GM12878 (cell line): ENCODE measurements around the gene KHDC1. TPM values are rescaled to one million over a fixed set of nuclear protein-coding genes. Genes with fewer than 3 reads are reported as not detected.

ENCODE experiments used
- ATAC-seq: fragments of 200-7000 bp; cut with Tn5 transposase; 3 replicates; pipeline ENCODE4 v1.9.1; 2020; ENCODE audit warnings: mild to moderate bottlenecking, moderate library complexity
- BruUV-seq: library from RNA; stranded (reverse); fragments of 400-500 nt; replicated peaks from 2 replicates; lab custom pipeline; 2021; lab: Mats Ljungman, UMichigan
- CTCF ChIA-PET: fragments of 300-600 bp; sonication (Branson Sonifier 250); formaldehyde crosslinking; extraction: SDS; loops from one replicate; lab custom pipeline; 2021; ENCODE audit warnings: inconsistent platforms; lab: Yijun Ruan, JAX
- POLR2A ChIA-PET: fragments of 350-600 bp; formaldehyde crosslinking; extraction: SDS; loops from one replicate; lab custom pipeline; 2021; ENCODE audit warnings: inconsistent platforms; lab: Charles Lee
- RAD21 ChIA-PET: fragments of 300-600 bp; sonication (Branson Sonifier 250); formaldehyde crosslinking; loops from one replicate; lab custom pipeline; 2023; ENCODE audit warnings: antibody characterized with exemption; ENCODE audit not compliant: unreplicated experiment; lab: Charles Lee
- SMC1A ChIA-PET: fragments of 300-600 bp; sonication (Branson Sonifier 250); formaldehyde crosslinking; loops from one replicate; lab custom pipeline; 2023; ENCODE audit not compliant: unreplicated experiment, uncharacterized antibody; lab: Charles Lee
- DNase-seq: peaks from one replicate; pipeline ENCODE4 v3.0.0-alpha.2; 2011; ENCODE audit warnings: low read depth, low spot score
- FAIRE-seq: peaks from 3 replicates; lab custom pipeline; 2011; peaks lifted over from hg19 to GRCh38; lab: Jason Lieb, UNC
- H2AFZ ChIP-seq: 2 replicates; pipeline ENCODE4 v1.6.0; 2011; ENCODE audit warnings: low read depth, low read length, control low read depth; ENCODE audit not compliant: control insufficient read depth
- H3K27ac ChIP-seq: 2 replicates; pipeline ENCODE4 v1.5.1; 2011; ENCODE audit warnings: control low read depth; ENCODE audit not compliant: control insufficient read depth, insufficient read depth
- H3K27me3 ChIP-seq, 2 experiments: replicated peaks in 1 of 2; 2 replicates each; pipeline versions ENCODE4 v1.6.0 to v1.6.1; 2011; ENCODE audit warnings: low read length in 1 of 2; ENCODE audit not compliant: control insufficient read depth in 2 of 2, insufficient read depth in 2 of 2
- H3K36me3 ChIP-seq, 2 experiments: 2 replicates each; pipeline ENCODE4 v1.5.1; 2011; ENCODE audit warnings: low read length in 1 of 2; ENCODE audit not compliant: control insufficient read depth in 2 of 2, insufficient read depth in 2 of 2
- H3K4me1 ChIP-seq: 2 replicates; pipeline ENCODE4 v1.6.1; 2011; ENCODE audit warnings: mild to moderate bottlenecking, low read length, moderate library complexity, mixed read lengths; ENCODE audit not compliant: control insufficient read depth, insufficient read depth
- H3K4me2 ChIP-seq: 2 replicates; pipeline ENCODE4 v1.6.0; 2011; ENCODE audit warnings: control low read depth; ENCODE audit not compliant: control insufficient read depth, insufficient read depth
- H3K4me3 ChIP-seq: fragments of 200-600 bp; sonication (generic); 2 replicates; pipeline ENCODE4 v1.5.1; 2016
- H3K79me2 ChIP-seq: 2 replicates; pipeline ENCODE4 v1.6.0; 2011; ENCODE audit warnings: low read length; ENCODE audit not compliant: control insufficient read depth, insufficient read depth
- H3K9ac ChIP-seq: 2 replicates; pipeline ENCODE4 v1.8.0; 2011; ENCODE audit warnings: low read length, control low read depth, mixed read lengths; ENCODE audit not compliant: control insufficient read depth, insufficient read depth
- H3K9me3 ChIP-seq: replicated peaks from 3 replicates; pipeline ENCODE4 v1.5.1; 2011; ENCODE audit warnings: mild to moderate bottlenecking, low read length; ENCODE audit not compliant: control insufficient read depth, insufficient read depth
- H4K20me1 ChIP-seq: 2 replicates; pipeline ENCODE4 v1.6.0; 2011; ENCODE audit not compliant: control insufficient read depth, insufficient read depth
- BCL3 ChIP-seq: IDR thresholded peaks from 2 replicates; pipeline ENCODE4 v1.6.1; 2011; ENCODE audit warnings: borderline replicate concordance, low read depth, mild to moderate bottlenecking, moderate library complexity, low read length; ENCODE audit not compliant: insufficient read depth, poor library complexity, severe bottlenecking
- CBX3 ChIP-seq: fragments of 200-600 bp; sonication (generic); IDR thresholded peaks from 2 replicates; pipeline ENCODE4 v1.6.1; 2016; ENCODE audit warnings: low read depth, borderline replicate concordance
- CTCF ChIP-seq, 3 experiments: IDR thresholded peaks in 2 of 3; conservative IDR thresholded peaks in 1 of 3; 2 replicates each; pipeline ENCODE4 v1.5.1; 2011; ENCODE audit warnings: low read depth in 3 of 3, low read length in 3 of 3, mild to moderate bottlenecking in 3 of 3, control low read depth in 2 of 3, moderate library complexity in 2 of 3, inconsistent platforms in 1 of 3, mixed read lengths in 1 of 3; ENCODE audit not compliant: control insufficient read depth in 2 of 3, insufficient read depth in 1 of 3; ENCODE audit errors: extremely low read depth in 1 of 3
- E2F8 ChIP-seq: fragments of 450-650 bp; IDR thresholded peaks from 2 replicates; pipeline ENCODE4 v1.6.1; 2018; ENCODE audit warnings: mild to moderate bottlenecking, low read depth, moderate library complexity; ENCODE audit not compliant: partially characterized antibody
- PML ChIP-seq: IDR thresholded peaks from 2 replicates; pipeline ENCODE4 v1.6.1; 2012; ENCODE audit warnings: low read length, inconsistent platforms
- REST ChIP-seq: IDR thresholded peaks from 2 replicates; pipeline ENCODE4 v1.6.1; 2012; ENCODE audit warnings: mild to moderate bottlenecking, low read depth, low read length
- SREBF1 ChIP-seq: IDR thresholded peaks from 2 replicates; pipeline ENCODE4 v1.6.1; 2012; ENCODE audit warnings: mild to moderate bottlenecking, low read length
- WRNIP1 ChIP-seq: IDR thresholded peaks from 2 replicates; pipeline ENCODE4 v1.6.1; 2011; ENCODE audit warnings: low read depth, low read length, improper control_type of control experiment, borderline replicate concordance
- ZBED1 ChIP-seq: IDR thresholded peaks from 2 replicates; pipeline ENCODE4 v1.6.1; 2016; ENCODE audit warnings: borderline replicate concordance
- WGBS: methylation state at CpG from one replicate; pipeline ENCODE4 v1.1.6; 2016; ENCODE audit warnings: low lambda C conversion rate; ENCODE audit not compliant: insufficient replicate concordance, insufficient coverage; ENCODE audit errors: missing lambda C conversion rate; 5-methylcytosine and 5-hydroxymethylcytosine counted together
- in situ Hi-C: fragments of 300-500 bp; cut with MboI; formaldehyde crosslinking; loops from 9 replicates; pipeline ENCODE4 v1.14.3; 2018; ENCODE audit warnings: mixed read lengths
- intact Hi-C: fragments of 100-400 bp; cut with micrococcal nuclease; formaldehyde crosslinking; loops from one replicate; pipeline ENCODE4 v1.14.2; 2022; ENCODE audit not compliant: unreplicated experiment
- polyA plus RNA-seq, 11 experiments: library from polyadenylated mRNA; depleted of rRNA in 4 of 11; unstranded in 6 of 11; stranded (reverse) in 5 of 11; fragments of >200 nt; fragmentation: Nextera tagmentation in 4 of 11; fragmentation: Illumina TruSeq in 1 of 11; extraction: Ambion mirVana in 4 of 11; extraction: Trizol in 1 of 11; gene quantifications; 1 replicate in 1 of 11; 2 replicates in 10 of 11; pipeline versions ENCODE4 v1.2.1 to v1.2.3, GENCODE V29; 2011 to 2016; ENCODE audit warnings: inconsistent platforms in 2 of 11, missing spikeins in 2 of 11, low read depth in 1 of 11
- total RNA-seq, 4 experiments: library from RNA; depleted of rRNA in 3 of 4; stranded (reverse); fragments of >200 nt in 3 of 4; fragmentation: Illumina TruSeq in 1 of 4; extraction: Trizol in 1 of 4; gene quantifications; 2 replicates each; pipeline versions ENCODE4 v1.2.1 to v1.2.3, GENCODE V29; 2013 to 2021
- TF ChIP-seq, protein P1 (sequence below): fragments of 450-650 bp; formaldehyde crosslinking; IDR thresholded peaks from 2 replicates; pipeline ENCODE4 v1.5.0; 2022; ENCODE audit warnings: mild to moderate bottlenecking, missing genetic modification characterization

The KHDC1 gene
- total and polyA plus RNA-seq, 10 of the 15 experiments (the other 5 are each of a cell fraction or from before 2014, with no cell fraction given) = 3.3 to 8.7 (median 6.3) TPM

DNA sequence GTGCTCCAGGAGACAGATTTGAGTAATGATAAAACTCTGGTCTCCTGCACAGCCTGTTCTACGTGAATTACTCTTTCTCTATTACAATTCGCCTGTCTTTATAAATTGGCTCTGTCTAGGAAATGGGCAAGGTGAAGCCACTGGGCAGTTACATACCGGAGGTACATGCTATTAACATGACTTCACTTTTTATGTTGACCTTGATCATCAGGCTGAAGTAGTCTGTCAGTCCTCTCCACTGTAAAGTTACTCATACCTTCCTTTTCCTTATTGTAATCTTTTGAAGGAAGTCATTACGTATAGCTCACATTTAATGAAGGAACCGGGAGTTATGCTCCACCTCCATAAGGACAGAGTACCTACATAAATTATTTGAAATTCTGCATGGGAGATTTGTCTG is 19.9 kb upstream of the KHDC1 start:
- no TSS peak for BruUV-seq
- Histone ChIP-seq H3K4me3 (no peak overlapping the region), H3K27ac (no peak overlapping the region), H4K20me1 (no peaks in the 10 kb centered on the region), H3K4me1 (no peaks in the 10 kb centered on the region; the same call in 1 of the 2 replicates), H2AFZ (no peak overlapping the region), H3K9me3 (no peaks in the 10 kb centered on the region), H3K36me3 (no peaks in the 10 kb centered on the region), H3K9ac (no peak overlapping the region), H3K79me2 (no peaks in the 10 kb centered on the region), H3K4me2 (no peak overlapping the region), H3K27me3 (no peaks in the 10 kb centered on the region)
- CTCF ChIA-PET = interaction anchor here (1.2 kb wide), 1 partner anchor 106 kb away, joined by 3 read pairs; no protein-coding TSS in a partner anchor
- ATAC-seq = no peak
- RAD21 ChIA-PET = no interaction called here
- 96% methylated on average over 5 of the region's 5 CpGs for WGBS
- FAIRE-seq = no peak
- DNase-seq = no peak
- in situ Hi-C loops (no loop called here), intact Hi-C loops (no loop called here)
- POLR2A ChIA-PET = no interaction called here
- SMC1A ChIA-PET = no interaction called here
- TF ChIP-seq ZBED1 (no peak), WRNIP1 (no peak), CBX3 (no peak), REST (no peak), CTCF (IDR thresholded peaks at IDR 0.05 in 2 of 3, conservative IDR thresholded peaks at IDR 0.05 in 1 of 3; ENCODE audit: control insufficient read depth in 2 of 3, extremely low read depth in 1 of 3, insufficient read depth in 1 of 3, low read depth in 3 of 3, low read length in 3 of 3) (no peak), SREBF1 (no peak), BCL3 (no peak), E2F8 (no peak), PML (no peak)
- TF ChIP-seq, protein P1, sequence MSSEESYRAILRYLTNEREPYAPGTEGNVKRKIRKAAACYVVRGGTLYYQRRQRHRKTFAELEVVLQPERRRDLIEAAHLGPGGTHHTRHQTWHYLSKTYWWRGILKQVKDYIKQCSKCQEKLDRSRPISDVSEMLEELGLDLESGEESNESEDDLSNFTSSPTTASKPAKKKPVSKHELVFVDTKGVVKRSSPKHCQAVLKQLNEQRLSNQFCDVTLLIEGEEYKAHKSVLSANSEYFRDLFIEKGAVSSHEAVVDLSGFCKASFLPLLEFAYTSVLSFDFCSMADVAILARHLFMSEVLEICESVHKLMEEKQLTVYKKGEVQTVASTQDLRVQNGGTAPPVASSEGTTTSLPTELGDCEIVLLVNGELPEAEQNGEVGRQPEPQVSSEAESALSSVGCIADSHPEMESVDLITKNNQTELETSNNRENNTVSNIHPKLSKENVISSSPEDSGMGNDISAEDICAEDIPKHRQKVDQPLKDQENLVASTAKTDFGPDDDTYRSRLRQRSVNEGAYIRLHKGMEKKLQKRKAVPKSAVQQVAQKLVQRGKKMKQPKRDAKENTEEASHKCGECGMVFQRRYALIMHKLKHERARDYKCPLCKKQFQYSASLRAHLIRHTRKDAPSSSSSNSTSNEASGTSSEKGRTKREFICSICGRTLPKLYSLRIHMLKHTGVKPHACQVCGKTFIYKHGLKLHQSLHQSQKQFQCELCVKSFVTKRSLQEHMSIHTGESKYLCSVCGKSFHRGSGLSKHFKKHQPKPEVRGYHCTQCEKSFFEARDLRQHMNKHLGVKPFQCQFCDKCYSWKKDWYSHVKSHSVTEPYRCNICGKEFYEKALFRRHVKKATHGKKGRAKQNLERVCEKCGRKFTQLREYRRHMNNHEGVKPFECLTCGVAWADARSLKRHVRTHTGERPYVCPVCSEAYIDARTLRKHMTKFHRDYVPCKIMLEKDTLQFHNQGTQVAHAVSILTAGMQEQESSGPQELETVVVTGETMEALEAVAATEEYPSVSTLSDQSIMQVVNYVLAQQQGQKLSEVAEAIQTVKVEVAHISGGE = no peak
